H1 (cell line): ENCODE measurements around the gene FAM186B.
A peak's percentile ranks its signal among the peaks of the same experiment; 100 is the strongest.

Experiments
- BCL11A ChIP-seq, 2 experiments: IDR thresholded peaks; one replicate each; pipeline ENCODE4 v1.6.1; 2011; ENCODE audit warnings: low read depth in 2 of 2, low read length in 2 of 2, mild to moderate bottlenecking in 2 of 2
- CHD2 ChIP-seq: IDR thresholded peaks from 2 replicates; pipeline ENCODE4 v1.6.1; 2012; ENCODE audit warnings: low read length, improper control_type of control experiment
- CREB1 ChIP-seq: IDR thresholded peaks from 2 replicates; pipeline ENCODE4 v1.6.1; 2012; ENCODE audit warnings: inconsistent platforms
- EP300 ChIP-seq, 2 experiments: IDR thresholded peaks; 1 replicate in 1 of 2; 2 replicates in 1 of 2; pipeline ENCODE4 v1.6.1; 2011 to 2012; ENCODE audit warnings: low read depth in 2 of 2, low read length in 2 of 2, mild to moderate bottlenecking in 2 of 2, borderline replicate concordance in 1 of 2, inconsistent platforms in 1 of 2, moderate library complexity in 1 of 2
- HDAC6 ChIP-seq: IDR thresholded peaks from one replicate; pipeline ENCODE4 v1.7.1; 2012; ENCODE audit warnings: low read depth, mild to moderate bottlenecking, inconsistent platforms, low read length, moderate library complexity
- JUN ChIP-seq: IDR thresholded peaks from 2 replicates; pipeline ENCODE4 v1.6.1; 2011; ENCODE audit warnings: low read depth, mild to moderate bottlenecking, improper control_type of control experiment, low read length
- MAFK ChIP-seq: IDR thresholded peaks from 2 replicates; pipeline ENCODE4 v1.6.1; 2012; ENCODE audit warnings: low read depth, mild to moderate bottlenecking, improper control_type of control experiment, low read length
- POLR2A ChIP-seq, 2 experiments: IDR thresholded peaks; 1 replicate in 1 of 2; 2 replicates in 1 of 2; pipeline ENCODE4 v1.6.1; 2011; ENCODE audit warnings: low read depth in 2 of 2, low read length in 2 of 2, mild to moderate bottlenecking in 2 of 2; ENCODE audit errors: control extremely low read depth in 1 of 2
- POLR2AphosphoS5 ChIP-seq: IDR thresholded peaks from 2 replicates; pipeline ENCODE4 v1.6.1; 2011; ENCODE audit warnings: low read depth, low read length
- SP1 ChIP-seq: IDR thresholded peaks from 2 replicates; pipeline ENCODE4 v1.6.1; 2011; ENCODE audit warnings: low read depth, low read length
- TF ChIP-seq, protein P1 (sequence below), 3 experiments: IDR thresholded peaks; 1 replicate in 2 of 3; 2 replicates in 1 of 3; pipeline versions ENCODE4 v1.5.1 to v1.6.1; 2011; ENCODE audit warnings: low read length in 3 of 3, mild to moderate bottlenecking in 3 of 3, inconsistent platforms in 2 of 3, low read depth in 1 of 3, moderate library complexity in 1 of 3; ENCODE audit not compliant: insufficient read depth in 1 of 3; ENCODE audit errors: control extremely low read depth in 1 of 3
- TF ChIP-seq, protein P2 (sequence below): fragments of 300-600 bp; sonication (generic); IDR thresholded peaks from 2 replicates; pipeline ENCODE4 v1.7.1; 2012; ENCODE audit warnings: low read length, moderate library complexity, mild to moderate bottlenecking, inconsistent platforms; ENCODE audit not compliant: insufficient replicate concordance

DNA sequence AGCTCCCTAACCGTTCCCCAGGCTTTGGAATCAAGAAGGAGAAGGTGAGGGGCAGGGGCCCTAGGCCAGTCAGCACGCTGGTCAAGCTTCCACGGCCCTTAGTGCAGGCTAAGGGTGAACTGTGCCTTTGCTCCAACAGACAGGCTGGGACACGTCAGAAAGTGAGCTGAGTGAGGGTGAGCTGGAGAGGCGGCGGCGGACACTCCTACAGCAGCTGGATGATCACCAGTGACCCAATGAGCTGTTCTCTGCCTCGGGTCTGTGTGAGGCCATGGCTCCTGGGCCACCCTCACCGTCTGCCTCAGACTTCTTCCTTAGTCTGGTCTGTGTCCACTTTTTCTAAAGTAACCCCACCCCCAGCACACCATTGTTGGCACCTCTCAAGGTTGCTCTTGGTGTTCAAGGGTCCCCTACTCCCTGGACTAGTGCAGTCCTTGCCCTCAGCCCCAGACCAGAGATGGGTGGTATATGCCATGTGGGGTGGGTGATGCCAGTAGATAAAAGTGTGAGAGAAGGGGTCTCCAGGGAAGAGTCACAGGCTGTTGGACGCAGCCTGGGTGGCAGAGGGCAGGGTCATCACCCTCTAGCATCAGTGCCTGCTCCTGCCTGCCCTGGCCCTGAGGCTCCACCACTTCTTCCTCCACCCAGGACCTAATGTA lies 38.7 kb upstream of the FAM186B start:
- TF ChIP-seq BCL11A (IDR thresholded peaks at IDR 0.05; ENCODE audit: low read depth in 2 of 2, low read length in 2 of 2) (no peak), POLR2A (IDR thresholded peaks at IDR 0.05; ENCODE audit: control extremely low read depth in 1 of 2, low read depth in 2 of 2, low read length in 2 of 2) (0 out of 3 replicates have a peak, but pooled peaks of 1 of the 2 experiments have one; percentile 19), EP300 (IDR thresholded peaks at IDR 0.05; ENCODE audit: borderline replicate concordance in 1 of 2, low read depth in 2 of 2, low read length in 2 of 2) (no peak), POLR2AphosphoS5 (peak; percentile 39; the same call in 1 of the 2 replicates), MAFK (no peak), CHD2 (no peak; the same call in 1 of the 2 replicates), HDAC6 (no peak), JUN (no peak), SP1 (no peak), CREB1 (no peak)
- TF ChIP-seq, protein P1, sequence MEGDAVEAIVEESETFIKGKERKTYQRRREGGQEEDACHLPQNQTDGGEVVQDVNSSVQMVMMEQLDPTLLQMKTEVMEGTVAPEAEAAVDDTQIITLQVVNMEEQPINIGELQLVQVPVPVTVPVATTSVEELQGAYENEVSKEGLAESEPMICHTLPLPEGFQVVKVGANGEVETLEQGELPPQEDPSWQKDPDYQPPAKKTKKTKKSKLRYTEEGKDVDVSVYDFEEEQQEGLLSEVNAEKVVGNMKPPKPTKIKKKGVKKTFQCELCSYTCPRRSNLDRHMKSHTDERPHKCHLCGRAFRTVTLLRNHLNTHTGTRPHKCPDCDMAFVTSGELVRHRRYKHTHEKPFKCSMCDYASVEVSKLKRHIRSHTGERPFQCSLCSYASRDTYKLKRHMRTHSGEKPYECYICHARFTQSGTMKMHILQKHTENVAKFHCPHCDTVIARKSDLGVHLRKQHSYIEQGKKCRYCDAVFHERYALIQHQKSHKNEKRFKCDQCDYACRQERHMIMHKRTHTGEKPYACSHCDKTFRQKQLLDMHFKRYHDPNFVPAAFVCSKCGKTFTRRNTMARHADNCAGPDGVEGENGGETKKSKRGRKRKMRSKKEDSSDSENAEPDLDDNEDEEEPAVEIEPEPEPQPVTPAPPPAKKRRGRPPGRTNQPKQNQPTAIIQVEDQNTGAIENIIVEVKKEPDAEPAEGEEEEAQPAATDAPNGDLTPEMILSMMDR (IDR thresholded peaks at IDR 0.05; ENCODE audit: control extremely low read depth in 1 of 3, insufficient read depth in 1 of 3, low read depth in 1 of 3, low read length in 3 of 3): no peak
- TF ChIP-seq, protein P2, sequence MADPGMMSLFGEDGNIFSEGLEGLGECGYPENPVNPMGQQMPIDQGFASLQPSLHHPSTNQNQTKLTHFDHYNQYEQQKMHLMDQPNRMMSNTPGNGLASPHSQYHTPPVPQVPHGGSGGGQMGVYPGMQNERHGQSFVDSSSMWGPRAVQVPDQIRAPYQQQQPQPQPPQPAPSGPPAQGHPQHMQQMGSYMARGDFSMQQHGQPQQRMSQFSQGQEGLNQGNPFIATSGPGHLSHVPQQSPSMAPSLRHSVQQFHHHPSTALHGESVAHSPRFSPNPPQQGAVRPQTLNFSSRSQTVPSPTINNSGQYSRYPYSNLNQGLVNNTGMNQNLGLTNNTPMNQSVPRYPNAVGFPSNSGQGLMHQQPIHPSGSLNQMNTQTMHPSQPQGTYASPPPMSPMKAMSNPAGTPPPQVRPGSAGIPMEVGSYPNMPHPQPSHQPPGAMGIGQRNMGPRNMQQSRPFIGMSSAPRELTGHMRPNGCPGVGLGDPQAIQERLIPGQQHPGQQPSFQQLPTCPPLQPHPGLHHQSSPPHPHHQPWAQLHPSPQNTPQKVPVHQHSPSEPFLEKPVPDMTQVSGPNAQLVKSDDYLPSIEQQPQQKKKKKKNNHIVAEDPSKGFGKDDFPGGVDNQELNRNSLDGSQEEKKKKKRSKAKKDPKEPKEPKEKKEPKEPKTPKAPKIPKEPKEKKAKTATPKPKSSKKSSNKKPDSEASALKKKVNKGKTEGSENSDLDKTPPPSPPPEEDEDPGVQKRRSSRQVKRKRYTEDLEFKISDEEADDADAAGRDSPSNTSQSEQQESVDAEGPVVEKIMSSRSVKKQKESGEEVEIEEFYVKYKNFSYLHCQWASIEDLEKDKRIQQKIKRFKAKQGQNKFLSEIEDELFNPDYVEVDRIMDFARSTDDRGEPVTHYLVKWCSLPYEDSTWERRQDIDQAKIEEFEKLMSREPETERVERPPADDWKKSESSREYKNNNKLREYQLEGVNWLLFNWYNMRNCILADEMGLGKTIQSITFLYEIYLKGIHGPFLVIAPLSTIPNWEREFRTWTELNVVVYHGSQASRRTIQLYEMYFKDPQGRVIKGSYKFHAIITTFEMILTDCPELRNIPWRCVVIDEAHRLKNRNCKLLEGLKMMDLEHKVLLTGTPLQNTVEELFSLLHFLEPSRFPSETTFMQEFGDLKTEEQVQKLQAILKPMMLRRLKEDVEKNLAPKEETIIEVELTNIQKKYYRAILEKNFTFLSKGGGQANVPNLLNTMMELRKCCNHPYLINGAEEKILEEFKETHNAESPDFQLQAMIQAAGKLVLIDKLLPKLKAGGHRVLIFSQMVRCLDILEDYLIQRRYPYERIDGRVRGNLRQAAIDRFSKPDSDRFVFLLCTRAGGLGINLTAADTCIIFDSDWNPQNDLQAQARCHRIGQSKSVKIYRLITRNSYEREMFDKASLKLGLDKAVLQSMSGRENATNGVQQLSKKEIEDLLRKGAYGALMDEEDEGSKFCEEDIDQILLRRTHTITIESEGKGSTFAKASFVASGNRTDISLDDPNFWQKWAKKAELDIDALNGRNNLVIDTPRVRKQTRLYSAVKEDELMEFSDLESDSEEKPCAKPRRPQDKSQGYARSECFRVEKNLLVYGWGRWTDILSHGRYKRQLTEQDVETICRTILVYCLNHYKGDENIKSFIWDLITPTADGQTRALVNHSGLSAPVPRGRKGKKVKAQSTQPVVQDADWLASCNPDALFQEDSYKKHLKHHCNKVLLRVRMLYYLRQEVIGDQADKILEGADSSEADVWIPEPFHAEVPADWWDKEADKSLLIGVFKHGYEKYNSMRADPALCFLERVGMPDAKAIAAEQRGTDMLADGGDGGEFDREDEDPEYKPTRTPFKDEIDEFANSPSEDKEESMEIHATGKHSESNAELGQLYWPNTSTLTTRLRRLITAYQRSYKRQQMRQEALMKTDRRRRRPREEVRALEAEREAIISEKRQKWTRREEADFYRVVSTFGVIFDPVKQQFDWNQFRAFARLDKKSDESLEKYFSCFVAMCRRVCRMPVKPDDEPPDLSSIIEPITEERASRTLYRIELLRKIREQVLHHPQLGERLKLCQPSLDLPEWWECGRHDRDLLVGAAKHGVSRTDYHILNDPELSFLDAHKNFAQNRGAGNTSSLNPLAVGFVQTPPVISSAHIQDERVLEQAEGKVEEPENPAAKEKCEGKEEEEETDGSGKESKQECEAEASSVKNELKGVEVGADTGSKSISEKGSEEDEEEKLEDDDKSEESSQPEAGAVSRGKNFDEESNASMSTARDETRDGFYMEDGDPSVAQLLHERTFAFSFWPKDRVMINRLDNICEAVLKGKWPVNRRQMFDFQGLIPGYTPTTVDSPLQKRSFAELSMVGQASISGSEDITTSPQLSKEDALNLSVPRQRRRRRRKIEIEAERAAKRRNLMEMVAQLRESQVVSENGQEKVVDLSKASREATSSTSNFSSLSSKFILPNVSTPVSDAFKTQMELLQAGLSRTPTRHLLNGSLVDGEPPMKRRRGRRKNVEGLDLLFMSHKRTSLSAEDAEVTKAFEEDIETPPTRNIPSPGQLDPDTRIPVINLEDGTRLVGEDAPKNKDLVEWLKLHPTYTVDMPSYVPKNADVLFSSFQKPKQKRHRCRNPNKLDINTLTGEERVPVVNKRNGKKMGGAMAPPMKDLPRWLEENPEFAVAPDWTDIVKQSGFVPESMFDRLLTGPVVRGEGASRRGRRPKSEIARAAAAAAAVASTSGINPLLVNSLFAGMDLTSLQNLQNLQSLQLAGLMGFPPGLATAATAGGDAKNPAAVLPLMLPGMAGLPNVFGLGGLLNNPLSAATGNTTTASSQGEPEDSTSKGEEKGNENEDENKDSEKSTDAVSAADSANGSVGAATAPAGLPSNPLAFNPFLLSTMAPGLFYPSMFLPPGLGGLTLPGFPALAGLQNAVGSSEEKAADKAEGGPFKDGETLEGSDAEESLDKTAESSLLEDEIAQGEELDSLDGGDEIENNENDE: no peak
